ENCODE data around the gene RNF175. TPM values are rescaled to one million over a fixed set of nuclear protein-coding genes. Genes with fewer than 3 reads are reported as not detected.
A peak's percentile ranks its signal among the peaks of the same experiment; 100 is the strongest.

The RNF175 gene
- polyA plus RNA-seq, 1 donor from 2014 or later = not detected

DNA sequence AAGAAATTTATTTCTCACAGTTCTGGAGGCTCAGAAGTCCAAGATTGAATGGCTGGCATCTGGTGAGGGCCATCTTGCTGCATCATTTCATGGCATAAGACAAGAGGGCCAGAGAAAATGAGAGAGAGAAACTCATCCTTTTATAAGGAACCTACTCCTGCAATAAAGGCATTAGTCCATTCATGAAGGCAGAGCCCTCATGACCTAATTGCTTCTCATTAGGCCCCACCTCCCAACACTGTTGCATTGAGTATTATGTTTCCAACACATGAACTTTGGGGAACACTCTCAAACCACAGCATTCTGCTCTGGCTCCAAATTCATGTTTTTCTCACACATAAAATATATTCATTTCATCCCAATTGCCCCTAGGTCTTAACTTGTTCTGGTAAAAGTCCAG is 14.2 kb downstream of the RNF175 start:
- Mint-ChIP-seq H3K27ac (no peak overlapping the region), H3K27me3 (peaks cover 2% of the 10 kb centered on the region), H3K36me3 (no peaks in the 10 kb centered on the region), H3K4me3 (no peak overlapping the region), H3K9me3 (peaks cover 2 to 4% (median 3%) of the 10 kb centered on the region in 3 donors), H3K4me1 (peaks cover 0 to 2% (median 0%) of the 10 kb centered on the region in 3 donors)

DNA sequence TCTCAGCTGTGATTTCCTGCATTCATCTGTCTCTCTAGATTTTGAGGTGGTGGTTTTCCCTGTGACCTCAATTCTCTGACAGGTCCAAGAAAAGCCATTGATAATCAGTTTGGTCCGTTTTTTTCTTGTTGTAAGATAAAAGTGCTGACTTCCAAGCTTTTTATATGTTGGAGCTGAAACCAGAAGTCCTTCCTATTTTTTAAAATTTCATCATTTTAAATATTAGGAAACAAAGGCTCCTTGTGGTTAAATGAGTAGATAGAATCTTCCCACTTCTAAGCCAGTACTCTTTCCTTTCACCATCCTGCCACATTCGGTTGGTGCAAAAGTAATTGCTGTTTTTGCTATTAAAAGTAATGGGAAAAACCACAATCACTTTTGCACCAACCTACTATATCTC is 18.3 kb downstream of the RNF175 start:
- H3K4me1 Mint-ChIP-seq = no peaks in the 10 kb centered on the region
- peaks cover 4 to 8% (median 6%) of the 10 kb centered on the region in 3 donors for H3K9me3 Mint-ChIP-seq
- peaks cover 4% of the 10 kb centered on the region for H3K27me3 Mint-ChIP-seq
- no peaks in the 10 kb centered on the region for H3K36me3 Mint-ChIP-seq
- no peak overlapping the region for H3K27ac Mint-ChIP-seq
- H3K4me3 Mint-ChIP-seq = no peak overlapping the region

DNA sequence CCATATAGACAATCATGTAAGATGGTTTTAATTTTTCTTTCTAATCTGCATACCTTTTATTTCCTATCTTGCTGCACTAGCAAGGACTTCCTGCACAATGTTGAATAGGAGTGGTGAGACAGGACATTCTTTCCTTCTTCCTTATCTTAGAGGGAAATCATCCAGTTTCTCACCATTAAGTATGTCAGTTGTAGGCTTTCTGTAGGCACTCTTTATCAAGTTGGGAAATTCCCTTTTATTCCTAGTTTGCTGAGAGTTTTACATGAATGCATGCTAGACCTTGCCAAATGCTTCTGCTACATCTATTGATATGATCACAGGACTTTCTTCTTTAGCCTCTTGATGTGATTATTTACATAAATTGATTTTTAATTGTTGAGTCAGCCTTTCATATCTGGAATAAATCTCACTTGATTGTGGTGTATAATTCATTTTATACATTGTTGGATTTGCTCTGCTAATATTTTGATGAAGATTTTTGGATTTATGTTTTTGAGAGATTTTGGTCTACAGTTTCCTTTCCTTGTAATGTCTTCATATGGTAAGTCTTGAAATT is 23.8 kb downstream of the RNF175 start:
- no peak overlapping the region for H3K4me3 Mint-ChIP-seq
- peaks cover 0 to 4% (median 0%) of the 10 kb centered on the region in 3 donors for H3K4me1 Mint-ChIP-seq
- H3K9me3 Mint-ChIP-seq = peaks cover 4 to 6% (median 6%) of the 10 kb centered on the region in 3 donors
- H3K36me3 Mint-ChIP-seq = no peaks in the 10 kb centered on the region
- no peak overlapping the region for H3K27ac Mint-ChIP-seq
- peaks cover 5% of the 10 kb centered on the region for H3K27me3 Mint-ChIP-seq

DNA sequence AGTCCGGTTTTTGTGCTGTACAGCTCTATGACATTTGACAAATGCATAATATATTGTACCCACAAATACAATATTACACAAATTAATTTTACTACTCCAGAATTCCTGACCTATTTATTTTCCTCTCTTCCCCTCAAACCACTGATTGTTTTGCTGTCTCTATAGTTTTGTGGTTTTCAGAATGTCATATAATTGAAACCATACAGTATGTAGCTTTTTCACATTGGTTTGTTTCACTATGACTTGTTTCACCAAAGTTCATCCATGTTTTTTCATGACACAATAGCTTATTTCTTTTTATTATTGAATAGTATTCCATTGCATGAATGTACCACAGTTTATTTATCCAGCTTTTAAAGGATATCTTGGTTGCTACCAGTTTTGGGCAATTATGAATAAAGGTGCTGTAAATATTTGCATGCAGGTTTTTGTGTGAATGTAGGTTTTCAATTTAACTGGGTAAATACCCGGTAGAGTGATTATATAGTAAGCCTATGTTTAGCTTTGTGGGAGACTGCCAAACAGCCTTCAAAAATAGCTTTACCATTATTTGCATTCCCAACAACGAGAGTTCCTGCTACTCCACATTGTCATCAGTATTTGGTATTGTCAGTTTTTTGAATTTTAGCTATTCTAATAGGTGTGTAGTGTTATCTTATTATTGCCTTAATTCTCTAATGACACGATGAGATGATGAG is 25.9 kb downstream of the RNF175 start:
- Mint-ChIP-seq H3K4me3 (no peak overlapping the region), H3K36me3 (no peaks in the 10 kb centered on the region), H3K27me3 (peaks cover 1% of the 10 kb centered on the region)

DNA sequence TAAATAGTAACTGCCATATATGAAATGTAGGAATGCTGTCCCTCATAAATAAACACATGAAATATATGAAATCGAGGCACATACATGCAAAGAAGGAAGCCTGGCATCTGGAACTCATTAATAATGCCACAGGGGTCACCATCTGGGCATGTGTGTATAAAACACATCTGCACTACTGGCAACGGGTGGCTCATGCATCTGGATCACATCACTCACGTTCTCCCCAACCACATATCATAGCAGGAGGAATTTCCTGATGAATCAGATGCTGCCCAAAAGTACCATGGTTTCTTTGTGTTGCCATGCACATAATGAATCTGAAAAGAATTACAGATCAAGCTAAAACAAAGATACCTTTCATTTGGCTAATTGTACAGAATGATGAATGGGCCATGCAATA is 28.6 kb downstream of the RNF175 start:
- Mint-ChIP-seq H3K36me3 (no peaks in the 10 kb centered on the region), H3K9me3 (no peaks in the 10 kb centered on the region), H3K27ac (no peak overlapping the region), H3K4me3 (no peak overlapping the region), H3K27me3 (peaks cover 1% of the 10 kb centered on the region), H3K4me1 (peaks cover 34 to 47% (median 38%) of the 10 kb centered on the region in 3 donors)

More for the DNA sequence above, 25.9 kb downstream of the RNF175 start:
- H3K27ac Mint-ChIP-seq = no peak overlapping the region
- H3K9me3 Mint-ChIP-seq = peaks cover 0 to 6% (median 0%) of the 10 kb centered on the region in 3 donors
- peaks cover 11 to 21% (median 14%) of the 10 kb centered on the region in 3 donors for H3K4me1 Mint-ChIP-seq

DNA sequence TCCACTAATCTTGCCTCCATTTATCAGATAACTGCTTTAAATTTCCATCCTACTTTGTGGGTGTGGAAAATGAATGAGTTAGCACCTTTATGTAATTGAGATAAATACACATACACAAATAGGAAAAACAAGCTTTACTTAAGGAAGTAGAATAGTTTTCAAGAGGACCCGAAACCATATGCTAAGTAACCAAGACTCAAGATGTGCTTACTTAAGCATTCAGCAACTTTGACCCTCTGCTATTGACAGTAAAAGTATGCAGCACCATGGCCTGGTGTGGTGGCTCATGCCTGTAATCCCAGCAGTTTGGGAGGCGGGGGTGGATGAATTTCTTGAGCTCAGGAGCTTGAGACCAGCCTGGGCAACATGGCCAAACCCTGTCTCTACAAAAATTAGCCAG is 29.9 kb downstream of the RNF175 start:
- Mint-ChIP-seq H3K27me3 (peaks cover 1% of the 10 kb centered on the region), H3K4me3 (peak overlapping the region in 2 of 4 donors; percentile 49 to 76), H3K27ac (no peak overlapping the region), H3K36me3 (no peaks in the 10 kb centered on the region), H3K9me3 (no peaks in the 10 kb centered on the region), H3K4me1 (peaks cover 35 to 48% (median 43%) of the 10 kb centered on the region in 3 donors)

DNA sequence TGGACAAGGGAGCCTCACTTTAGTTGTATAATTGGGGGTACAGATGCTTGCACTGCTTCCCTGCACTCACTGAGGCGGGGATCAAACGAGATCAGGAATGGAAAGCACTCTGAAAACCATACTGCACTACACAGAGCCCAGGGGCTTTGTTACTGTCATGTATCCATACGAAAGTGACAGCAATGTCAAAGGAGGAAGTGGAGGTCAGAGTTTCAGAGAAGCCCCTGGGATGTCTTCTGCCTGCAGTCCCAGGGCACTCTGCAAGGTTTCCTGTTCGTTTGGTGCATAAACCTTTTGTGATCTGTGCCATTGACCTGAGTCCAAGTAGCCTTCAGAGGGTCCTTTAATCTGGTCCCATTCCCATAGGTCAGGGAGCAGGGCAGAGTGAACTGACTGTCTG is 31.2 kb downstream of the RNF175 start:
- Mint-ChIP-seq H3K27ac (peak overlapping the region in 2 of 3 donors; percentile 39 to 71), H3K4me3 (peak overlapping the region in 3 of 4 donors; percentile 46 to 85 (median 73))

DNA sequence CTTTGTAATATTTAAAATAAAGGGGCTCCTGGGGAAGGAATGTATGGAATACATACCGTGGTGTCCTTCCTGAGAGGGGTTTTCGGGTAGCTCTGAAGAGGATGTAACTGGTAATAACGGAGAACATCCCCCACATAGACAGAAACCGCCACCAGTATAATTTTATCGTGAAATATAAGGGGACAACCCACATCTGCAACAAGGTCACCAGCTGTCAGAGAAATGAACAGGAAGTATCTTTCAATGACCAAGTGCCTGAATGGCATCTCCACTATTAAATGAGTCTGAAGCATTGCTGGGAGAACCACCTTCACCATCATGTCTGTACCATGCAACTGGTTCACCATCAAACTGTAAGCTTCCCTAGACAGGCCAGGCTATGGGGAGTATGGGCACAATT is 31.7 kb downstream of the RNF175 start:
- Mint-ChIP-seq H3K4me3 (peak overlapping the region; percentile 25 to 85 (median 60)), H3K36me3 (peaks cover 3% of the 10 kb centered on the region), H3K9me3 (no peaks in the 10 kb centered on the region), H3K27me3 (no peaks in the 10 kb centered on the region), H3K27ac (peak overlapping the region; percentile 31 to 71 (median 39)), H3K4me1 (peaks cover 35 to 45% (median 43%) of the 10 kb centered on the region in 3 donors)

More for the DNA sequence above, 31.2 kb downstream of the RNF175 start:
- Mint-ChIP-seq H3K27me3 (no peaks in the 10 kb centered on the region), H3K4me1 (peaks cover 35 to 47% (median 43%) of the 10 kb centered on the region in 3 donors), H3K9me3 (no peaks in the 10 kb centered on the region), H3K36me3 (peaks cover under 1% of the 10 kb centered on the region)

DNA sequence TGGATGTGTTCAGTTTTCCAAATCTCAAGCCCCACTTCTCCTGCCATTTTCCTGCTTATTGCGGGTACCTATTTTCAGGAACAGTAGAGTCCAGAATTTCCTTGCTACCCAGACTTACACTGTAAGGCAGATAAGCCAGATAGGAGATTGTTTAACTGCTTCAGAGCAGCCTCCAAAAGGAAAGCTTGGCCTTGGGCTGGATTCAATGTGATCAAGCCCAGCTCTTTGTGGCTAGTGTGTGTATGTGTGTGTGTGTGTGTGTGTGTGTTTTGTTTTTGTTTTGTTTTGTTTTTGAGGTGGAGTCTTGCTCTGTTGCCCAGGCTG is 34.0 kb downstream of the RNF175 start:
- Mint-ChIP-seq H3K4me3 (no peak overlapping the region), H3K4me1 (peaks cover 35 to 43% (median 42%) of the 10 kb centered on the region in 3 donors), H3K9me3 (no peaks in the 10 kb centered on the region), H3K36me3 (peaks cover 3% of the 10 kb centered on the region), H3K27me3 (no peaks in the 10 kb centered on the region), H3K27ac (no peak overlapping the region)

DNA sequence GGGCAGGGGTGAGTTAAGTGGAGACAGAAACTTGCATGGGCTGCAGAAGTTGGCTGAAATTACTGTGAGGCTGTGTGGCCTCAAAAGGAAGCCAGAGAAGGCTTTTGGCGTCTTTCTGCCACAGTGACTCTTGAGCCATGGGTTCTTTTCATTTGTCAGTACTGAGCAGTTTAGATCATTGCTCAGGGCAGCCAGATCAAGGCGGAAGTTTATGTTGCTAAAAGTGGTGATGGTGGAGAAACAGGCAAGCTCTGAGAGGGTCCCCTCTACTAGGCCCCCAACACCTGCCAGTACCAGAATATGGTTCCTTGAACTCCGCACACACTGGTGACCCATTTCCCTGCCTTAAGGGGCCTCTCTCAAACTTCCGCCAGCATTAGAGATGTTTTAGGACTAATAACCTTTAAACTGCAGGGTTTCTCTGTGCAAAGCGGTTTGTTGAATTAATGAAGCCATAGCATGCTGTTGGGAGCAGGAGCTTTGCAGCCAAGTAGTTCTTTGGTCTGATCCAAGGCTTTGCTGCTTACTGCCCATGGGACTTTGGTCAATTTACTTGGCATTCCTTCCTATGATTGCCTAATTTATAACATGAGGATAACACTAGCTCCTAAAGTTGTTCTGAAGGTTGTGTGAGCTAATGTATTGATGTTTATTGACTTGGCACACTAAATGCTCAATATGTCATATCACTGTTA is 34.5 kb downstream of the RNF175 start:
- no peaks in the 10 kb centered on the region for H3K27me3 Mint-ChIP-seq
- peaks cover 35 to 43% (median 40%) of the 10 kb centered on the region in 3 donors for H3K4me1 Mint-ChIP-seq
- H3K4me3 Mint-ChIP-seq = no peak overlapping the region
- no peaks in the 10 kb centered on the region for H3K9me3 Mint-ChIP-seq
- H3K27ac Mint-ChIP-seq = no peak overlapping the region
- peaks cover 3% of the 10 kb centered on the region for H3K36me3 Mint-ChIP-seq

DNA sequence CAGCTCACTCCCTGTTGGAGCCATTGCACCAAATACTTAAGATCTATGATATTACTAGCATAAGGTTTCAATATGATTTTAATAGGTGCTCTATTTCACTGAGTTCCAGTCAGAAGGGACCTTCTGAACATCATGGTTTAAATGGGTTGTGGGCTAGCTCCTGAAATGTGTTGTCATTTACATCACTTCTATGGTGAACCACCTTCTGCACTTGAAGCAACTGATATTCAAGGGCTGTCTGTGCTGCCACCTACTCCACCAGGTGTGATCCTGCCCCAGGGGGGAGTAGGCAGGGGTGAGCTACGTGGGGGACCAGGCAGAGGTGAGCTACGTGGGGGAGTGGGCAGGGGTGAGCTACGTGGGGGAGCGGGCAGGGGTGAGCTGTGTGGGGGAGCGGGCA is 35.2 kb downstream of the RNF175 start:
- H3K27me3 Mint-ChIP-seq = no peaks in the 10 kb centered on the region
- H3K27ac Mint-ChIP-seq = no peak overlapping the region
- no peak overlapping the region for H3K4me3 Mint-ChIP-seq
- peaks cover 28 to 39% (median 34%) of the 10 kb centered on the region in 3 donors for H3K4me1 Mint-ChIP-seq
- H3K36me3 Mint-ChIP-seq = peaks cover 3% of the 10 kb centered on the region
- H3K9me3 Mint-ChIP-seq = no peaks in the 10 kb centered on the region

DNA sequence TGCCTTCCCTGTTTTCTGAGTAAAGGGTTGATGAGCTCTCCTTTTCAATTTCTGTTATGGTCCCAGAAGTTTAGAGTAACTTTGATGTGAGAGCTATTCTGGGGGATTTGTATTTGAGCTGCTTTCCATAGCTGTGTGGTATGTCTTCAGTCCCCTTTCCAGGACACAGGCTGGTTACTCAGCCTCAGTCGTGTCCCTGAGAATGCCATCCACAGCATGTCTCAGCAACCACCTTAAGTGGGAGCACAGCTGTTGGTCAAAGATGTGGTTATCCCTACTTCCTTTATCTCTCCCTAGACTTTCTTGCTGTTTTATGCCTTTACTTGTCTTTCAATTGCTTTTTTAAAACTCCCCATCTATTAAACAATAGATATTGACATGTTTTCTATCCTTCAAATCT is 37.8 kb downstream of the RNF175 start:
- peaks cover 4% of the 10 kb centered on the region for H3K27me3 Mint-ChIP-seq
- H3K4me3 Mint-ChIP-seq = no peak overlapping the region
- peaks cover 0 to 4% (median 3%) of the 10 kb centered on the region in 3 donors for H3K9me3 Mint-ChIP-seq
- H3K4me1 Mint-ChIP-seq = peaks cover 6 to 13% (median 9%) of the 10 kb centered on the region in 3 donors
- H3K36me3 Mint-ChIP-seq = peaks cover 5% of the 10 kb centered on the region
- no peak overlapping the region for H3K27ac Mint-ChIP-seq

DNA sequence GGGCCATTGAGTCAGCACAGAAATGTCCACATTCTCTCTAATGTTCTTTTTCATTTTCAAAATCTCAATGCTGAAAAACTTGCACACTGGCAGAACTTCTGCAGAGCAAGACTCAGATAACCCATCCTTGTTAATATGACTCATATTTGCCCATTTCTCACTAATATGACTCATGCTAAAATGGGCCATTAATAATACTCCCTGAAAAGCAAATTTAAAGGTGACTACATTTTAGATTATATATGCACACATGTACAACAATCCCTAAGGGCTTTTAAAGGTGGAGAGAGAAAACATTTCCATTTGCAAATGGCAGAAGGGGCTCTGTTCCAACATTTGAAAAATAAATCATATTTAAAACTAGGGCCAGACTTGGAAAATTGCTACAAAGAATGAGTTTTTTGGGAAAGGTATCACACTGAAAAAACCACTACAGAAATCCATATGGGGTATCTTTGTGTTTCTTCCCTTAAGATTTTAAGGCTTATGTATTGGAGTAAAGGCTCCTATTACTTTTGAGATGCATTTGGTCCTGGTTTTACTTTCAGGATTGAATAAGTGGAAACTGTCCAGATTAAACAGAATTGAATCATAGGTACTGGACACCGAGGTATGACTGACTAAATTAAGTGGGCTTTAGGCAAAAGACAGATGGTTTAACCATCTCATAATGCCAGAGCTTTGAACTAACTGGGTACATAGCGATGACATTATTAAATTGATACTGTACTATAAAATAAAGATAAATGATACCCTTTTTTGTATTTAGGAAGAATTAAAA is 45.8 kb downstream of the RNF175 start:
- peaks cover 0 to 4% (median 3%) of the 10 kb centered on the region in 3 donors for H3K9me3 Mint-ChIP-seq
- no peak overlapping the region for H3K27ac Mint-ChIP-seq
- no peaks in the 10 kb centered on the region for H3K4me1 Mint-ChIP-seq
- peaks cover 7% of the 10 kb centered on the region for H3K27me3 Mint-ChIP-seq
- H3K4me3 Mint-ChIP-seq = no peak overlapping the region
- H3K36me3 Mint-ChIP-seq = peaks cover 3% of the 10 kb centered on the region

DNA sequence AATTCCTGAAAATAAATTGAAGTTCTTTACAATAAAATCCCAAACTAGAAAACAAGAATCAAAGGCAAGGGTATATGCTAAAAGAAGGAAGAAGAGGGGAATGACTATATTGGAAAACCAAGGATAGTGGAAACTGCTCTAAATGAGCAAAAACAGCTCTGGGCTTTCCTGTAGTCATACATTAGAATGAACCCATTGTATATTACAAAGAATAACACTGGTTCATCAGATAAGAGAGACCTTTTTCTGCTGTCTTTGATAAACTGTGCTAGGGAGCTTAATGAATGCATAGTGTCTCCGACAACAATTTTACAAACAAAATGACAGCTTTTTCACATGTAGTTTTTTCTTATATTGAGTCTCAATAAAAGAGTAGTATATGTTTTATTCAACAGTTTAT is 49.1 kb downstream of the RNF175 start:
- Mint-ChIP-seq H3K27me3 (peaks cover 5% of the 10 kb centered on the region), H3K4me3 (no peak overlapping the region), H3K4me1 (peaks cover 7 to 11% (median 10%) of the 10 kb centered on the region in 3 donors), H3K27ac (no peak overlapping the region), H3K9me3 (no peaks in the 10 kb centered on the region), H3K36me3 (peaks cover 3% of the 10 kb centered on the region)

DNA sequence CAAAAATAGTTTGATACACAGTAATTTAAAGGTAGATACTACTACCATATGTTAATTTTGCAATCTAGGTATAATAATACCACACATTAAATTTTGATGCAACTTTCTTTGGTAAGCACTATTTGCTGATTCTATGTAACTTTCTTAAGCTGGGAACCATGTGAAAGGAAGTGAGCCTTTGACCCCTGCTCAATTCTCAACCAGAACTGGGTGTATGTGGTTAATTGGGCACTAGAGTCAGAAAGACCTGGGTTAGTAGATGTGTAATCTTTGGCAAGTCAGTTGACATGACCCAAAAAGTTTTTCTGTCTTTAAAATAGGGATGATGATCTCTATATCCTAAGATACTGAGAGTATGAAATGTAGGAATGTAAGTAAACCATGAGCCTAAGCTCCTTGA is 53.3 kb downstream of the RNF175 start:
- peaks cover 3% of the 10 kb centered on the region for H3K36me3 Mint-ChIP-seq
- H3K4me3 Mint-ChIP-seq = peak overlapping the region in 2 of 4 donors; percentile 18 to 65
- H3K27me3 Mint-ChIP-seq = no peaks in the 10 kb centered on the region
- no peak overlapping the region for H3K27ac Mint-ChIP-seq
- H3K9me3 Mint-ChIP-seq = no peaks in the 10 kb centered on the region
- H3K4me1 Mint-ChIP-seq = peaks cover 7 to 11% (median 10%) of the 10 kb centered on the region in 3 donors

Measured in IgD-negative memory B cell (primary cell).